HG03159 (cell line): Measurements from ENCODE around the gene PRDX5.
"Not testable (repeated sequence)": the region's sequence is repeated elsewhere in the genome, so short reads cannot be mapped to it uniquely, and the experiment has no call there.

ENCODE experiments used
- ATAC-seq: cut with Tn5 transposase; IDR thresholded peaks from one replicate; pipeline ENCODE4 v1.9.1; 2021; ENCODE audit warnings: mild to moderate bottlenecking, moderate library complexity; ENCODE audit not compliant: unreplicated experiment

Gene PRDX5

DNA sequence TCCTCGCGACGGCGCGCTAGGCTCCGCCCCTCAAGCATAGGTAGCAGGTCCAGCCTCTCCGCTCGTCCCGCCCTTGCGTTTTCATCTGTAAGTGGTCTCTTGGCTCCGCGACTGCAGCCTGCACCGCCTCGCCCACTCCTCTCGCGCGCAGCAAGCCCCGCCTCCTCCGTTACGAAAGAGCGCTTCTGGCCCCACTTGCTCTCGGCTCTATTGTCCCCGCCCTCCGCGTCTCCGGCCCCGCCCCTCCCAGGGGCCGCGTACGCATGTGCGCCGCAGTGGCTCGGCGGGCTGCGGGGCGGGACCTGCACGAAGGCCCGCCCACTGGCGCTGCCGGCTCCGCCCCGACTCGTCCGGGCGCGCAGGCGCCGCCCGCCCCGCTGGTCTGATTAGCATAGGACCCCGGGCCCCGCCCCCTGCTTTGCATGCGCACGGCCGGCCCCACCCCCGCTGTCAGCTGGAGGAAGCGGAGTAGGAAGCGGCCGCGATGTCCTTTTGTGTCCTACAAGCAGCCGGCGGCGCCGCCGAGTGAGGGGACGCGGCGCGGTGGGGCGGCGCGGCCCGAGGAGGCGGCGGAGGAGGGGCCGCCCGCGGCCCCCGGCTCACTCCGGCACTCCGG lies 12.7 kb upstream of the PRDX5 start, which contains the start of gene ESRRA:
Gene ESRRA, plus strand, starts transcription at position 450 of the 616 bp plus-strand sequence. CDS start 1,656 bp downstream, outside the sequence.
- ATAC-seq, result peak; percentile 70

DNA sequence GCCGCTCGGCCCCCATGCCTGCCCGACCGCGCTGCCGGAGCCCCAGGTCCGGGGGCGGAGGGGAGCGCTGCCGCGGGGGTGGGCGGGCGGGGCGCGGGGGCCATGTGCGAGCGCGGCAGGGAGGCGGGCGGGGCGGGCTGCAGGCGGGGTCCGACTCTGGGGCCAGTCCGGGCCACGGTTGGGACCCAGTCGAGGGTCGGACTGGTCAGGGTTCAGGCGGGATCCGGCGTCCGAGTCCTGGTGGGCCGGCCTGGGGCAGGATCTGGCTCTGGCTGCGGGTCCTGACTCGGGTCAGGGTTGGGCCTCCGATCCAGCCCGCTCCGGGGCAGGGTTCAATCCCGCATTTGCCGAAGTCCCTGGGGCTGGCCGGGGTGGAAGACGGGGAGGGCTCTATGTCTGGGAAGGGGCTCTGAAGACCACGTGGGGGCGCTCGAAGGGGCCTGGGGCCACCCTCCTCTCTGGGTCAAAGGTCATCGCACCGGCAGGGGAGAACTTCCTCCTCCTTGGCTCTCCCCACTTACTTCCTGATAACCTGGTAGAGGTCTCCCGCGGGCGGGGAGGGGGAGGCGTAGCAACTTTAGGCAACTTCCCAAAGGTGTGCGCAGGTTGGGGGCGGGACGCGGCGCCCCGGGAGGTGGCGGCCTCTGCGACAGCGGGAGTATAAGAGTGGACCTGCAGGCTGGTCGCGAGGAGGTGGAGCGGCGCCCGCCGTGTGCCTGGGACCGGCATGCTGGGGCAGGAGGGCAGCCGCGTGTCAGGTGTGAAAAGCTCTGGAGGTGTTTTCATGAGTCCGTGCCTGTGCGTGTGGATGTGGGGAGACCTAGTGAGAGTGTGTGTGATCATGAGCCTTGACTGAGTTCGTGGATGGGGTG lies 12.0 kb upstream of the PRDX5 start:
- ATAC-seq, result peak; percentile 27

DNA sequence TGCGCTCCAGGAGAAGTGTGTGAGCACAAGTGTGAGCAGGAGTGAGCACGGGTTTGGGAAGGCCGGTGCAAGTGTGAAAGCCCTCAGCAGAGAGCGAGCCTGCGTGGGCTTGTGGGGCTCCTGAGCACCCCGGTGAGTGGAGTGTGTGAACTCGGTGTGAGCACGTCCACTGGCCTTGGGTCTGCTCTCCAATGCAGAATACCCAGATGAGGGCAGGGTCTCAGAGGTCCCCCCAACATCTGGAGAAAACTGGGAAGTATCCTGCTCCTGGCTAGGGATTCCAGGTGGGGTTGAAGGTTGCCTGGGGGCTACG lies 11.4 kb upstream of the PRDX5 start:
- ATAC-seq, result no peak

DNA sequence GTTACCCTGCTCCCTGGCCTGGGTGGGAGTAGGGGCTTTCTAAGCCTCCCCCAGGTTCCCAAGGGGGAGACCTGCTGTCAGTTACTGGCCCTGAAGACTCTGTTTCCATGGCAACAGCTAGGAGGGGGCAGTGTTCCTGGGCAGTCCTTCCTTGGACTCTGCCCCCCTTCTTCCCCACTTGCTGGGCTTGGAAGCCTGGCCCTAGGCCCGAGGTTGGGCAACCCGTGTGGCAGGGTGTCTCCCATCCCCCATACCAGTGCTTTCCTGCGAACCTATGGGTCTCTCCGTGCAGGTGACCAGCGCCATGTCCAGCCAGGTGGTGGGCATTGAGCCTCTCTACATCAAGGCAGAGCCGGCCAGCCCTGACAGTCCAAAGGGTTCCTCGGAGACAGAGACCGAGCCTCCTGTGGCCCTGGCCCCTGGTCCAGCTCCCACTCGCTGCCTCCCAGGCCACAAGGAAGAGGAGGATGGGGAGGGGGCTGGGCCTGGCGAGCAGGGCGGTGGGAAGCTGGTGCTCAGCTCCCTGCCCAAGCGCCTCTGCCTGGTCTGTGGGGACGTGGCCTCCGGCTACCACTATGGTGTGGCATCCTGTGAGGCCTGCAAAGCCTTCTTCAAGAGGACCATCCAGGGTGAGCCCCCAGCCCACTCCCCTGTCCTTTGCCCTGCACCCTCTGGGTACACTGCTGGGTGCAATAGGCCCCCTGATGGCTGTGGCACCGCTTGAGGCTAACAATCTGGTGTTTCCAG lies 10.9 kb upstream of the PRDX5 start:
- no peak for ATAC-seq

DNA sequence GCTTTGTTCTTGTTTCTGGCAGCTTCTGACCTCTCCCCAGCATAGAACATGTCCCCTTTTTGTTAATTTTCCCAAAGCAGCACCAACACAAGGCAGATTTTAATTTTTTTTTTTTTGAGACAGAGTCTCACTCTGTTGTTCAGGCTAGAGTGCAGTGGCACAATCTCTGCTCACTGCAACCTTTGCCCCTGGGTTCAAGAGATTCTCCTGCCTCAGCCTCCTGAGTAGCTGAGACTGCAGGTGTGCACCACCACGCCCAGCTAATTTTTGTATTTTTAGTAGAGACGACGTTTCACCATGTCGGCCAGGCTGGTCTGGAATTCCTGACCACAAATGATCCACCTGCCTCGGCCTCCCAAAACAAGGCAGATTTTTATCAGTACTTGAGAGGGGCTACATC lies 10.1 kb upstream of the PRDX5 start:
- not testable (repeated sequence) for ATAC-seq

DNA sequence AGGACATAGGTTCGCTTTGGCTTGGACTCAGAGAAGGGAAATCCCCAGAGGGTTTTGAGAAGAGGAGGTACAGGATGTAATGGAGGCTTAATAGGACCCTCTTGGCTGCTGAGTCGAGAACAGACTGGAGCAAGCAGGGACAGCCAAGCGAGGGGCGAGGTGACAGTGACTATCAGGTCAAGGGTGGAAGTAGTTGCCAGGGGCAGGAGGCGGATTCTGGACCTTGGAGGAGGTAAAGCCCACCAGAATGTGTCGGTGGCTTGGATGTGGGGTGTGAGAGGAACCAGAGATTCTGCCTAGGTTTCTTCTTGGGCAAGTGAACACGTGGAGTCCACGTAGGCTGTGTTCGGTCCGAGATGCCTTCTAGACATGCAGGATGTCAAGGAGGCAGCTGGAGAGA lies 5.0 kb upstream of the PRDX5 start:
- no peak for ATAC-seq

DNA sequence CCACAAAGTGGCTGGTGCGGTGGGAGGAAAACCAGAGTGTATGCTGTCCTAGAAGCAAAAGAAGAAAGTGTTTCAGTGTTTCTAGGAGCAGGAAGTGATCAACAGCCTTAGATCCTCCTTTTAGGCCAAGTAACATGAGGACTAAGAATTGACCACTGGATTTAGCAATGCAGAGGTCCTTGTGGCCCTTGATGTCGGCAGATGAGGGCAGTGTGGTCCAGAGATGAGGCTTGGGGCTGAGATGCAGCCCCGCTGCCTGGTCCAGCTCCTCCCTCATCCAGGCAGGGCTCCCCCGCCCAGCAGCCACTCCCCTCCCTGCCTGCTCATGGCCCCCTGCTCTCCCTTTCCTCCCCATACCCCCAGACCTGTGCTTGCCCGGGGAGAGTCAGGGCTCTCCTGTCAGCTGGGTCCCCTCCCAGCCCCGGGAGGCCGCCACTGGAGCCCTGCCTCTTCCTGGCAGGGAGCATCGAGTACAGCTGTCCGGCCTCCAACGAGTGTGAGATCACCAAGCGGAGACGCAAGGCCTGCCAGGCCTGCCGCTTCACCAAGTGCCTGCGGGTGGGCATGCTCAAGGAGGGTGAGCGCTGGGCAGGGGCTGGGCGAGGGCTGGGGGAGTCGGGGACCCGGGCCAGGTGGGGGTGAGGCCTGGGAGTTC lies 4.3 kb upstream of the PRDX5 start:
- ATAC-seq, result no peak

DNA sequence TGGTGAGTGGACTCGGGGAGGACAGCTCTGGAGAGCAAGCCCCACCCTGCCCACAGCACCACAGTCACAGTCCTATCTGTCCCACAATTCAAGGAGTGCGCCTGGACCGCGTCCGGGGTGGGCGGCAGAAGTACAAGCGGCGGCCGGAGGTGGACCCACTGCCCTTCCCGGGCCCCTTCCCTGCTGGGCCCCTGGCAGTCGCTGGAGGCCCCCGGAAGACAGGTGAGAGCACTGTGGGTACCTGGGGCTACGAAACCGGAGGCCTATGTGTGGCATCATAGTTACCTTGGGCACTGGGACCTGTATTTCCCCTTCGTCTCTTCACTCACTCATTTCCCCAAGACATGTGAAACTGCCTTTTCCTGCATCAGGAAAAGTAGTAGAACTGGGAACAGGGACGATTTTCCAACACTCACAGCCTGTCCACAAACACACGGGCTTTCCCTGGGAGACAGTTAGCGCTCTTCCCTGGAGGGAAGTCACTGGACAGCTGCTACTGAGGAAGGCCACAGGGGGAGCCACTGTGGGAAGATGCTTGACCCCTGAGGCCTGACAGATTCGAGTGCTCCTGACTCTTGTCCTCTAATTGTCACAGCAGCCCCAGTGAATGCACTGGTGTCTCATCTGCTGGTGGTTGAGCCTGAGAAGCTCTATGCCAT lies 3.6 kb upstream of the PRDX5 start:
- no peak for ATAC-seq

DNA sequence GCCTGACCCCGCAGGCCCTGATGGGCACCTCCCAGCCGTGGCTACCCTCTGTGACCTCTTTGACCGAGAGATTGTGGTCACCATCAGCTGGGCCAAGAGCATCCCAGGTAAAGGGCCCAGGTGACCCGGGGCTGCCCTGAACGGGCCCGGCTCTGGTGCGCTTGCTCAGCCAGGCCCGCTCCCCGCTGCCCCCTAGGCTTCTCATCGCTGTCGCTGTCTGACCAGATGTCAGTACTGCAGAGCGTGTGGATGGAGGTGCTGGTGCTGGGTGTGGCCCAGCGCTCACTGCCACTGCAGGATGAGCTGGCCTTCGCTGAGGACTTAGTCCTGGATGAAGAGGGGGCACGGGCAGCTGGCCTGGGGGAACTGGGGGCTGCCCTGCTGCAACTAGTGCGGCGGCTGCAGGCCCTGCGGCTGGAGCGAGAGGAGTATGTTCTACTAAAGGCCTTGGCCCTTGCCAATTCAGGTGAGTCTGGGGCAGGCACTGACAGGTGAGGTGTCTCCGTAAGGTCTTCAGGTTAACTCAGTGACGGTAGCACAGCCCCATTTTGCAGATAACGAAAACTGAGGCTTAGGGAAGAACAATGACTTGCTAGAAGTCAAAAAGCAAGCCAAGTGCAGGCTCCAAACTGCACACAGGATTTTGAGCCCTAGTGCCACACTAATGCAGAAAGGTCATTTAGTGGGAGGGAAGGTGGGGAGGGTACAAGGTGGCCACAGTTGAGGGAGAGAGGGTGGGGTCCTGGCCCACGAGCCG lies 2.9 kb upstream of the PRDX5 start:
- no peak for ATAC-seq

DNA sequence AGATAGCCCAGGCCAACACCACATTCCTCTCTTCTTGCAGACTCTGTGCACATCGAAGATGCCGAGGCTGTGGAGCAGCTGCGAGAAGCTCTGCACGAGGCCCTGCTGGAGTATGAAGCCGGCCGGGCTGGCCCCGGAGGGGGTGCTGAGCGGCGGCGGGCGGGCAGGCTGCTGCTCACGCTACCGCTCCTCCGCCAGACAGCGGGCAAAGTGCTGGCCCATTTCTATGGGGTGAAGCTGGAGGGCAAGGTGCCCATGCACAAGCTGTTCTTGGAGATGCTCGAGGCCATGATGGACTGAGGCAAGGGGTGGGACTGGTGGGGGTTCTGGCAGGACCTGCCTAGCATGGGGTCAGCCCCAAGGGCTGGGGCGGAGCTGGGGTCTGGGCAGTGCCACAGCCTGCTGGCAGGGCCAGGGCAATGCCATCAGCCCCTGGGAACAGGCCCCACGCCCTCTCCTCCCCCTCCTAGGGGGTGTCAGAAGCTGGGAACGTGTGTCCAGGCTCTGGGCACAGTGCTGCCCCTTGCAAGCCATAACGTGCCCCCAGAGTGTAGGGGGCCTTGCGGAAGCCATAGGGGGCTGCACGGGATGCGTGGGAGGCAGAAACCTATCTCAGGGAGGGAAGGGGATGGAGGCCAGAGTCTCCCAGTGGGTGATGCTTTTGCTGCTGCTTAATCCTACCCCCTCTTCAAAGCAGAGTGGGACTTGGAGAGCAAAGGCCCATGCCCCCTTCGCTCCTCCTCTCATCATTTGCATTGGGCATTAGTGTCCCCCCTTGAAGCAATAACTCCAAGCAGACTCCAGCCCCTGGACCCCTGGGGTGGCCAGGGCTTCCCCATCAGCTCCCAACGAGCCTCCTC lies 2.0 kb upstream of the PRDX5 start:
- not testable (repeated sequence) for ATAC-seq

DNA sequence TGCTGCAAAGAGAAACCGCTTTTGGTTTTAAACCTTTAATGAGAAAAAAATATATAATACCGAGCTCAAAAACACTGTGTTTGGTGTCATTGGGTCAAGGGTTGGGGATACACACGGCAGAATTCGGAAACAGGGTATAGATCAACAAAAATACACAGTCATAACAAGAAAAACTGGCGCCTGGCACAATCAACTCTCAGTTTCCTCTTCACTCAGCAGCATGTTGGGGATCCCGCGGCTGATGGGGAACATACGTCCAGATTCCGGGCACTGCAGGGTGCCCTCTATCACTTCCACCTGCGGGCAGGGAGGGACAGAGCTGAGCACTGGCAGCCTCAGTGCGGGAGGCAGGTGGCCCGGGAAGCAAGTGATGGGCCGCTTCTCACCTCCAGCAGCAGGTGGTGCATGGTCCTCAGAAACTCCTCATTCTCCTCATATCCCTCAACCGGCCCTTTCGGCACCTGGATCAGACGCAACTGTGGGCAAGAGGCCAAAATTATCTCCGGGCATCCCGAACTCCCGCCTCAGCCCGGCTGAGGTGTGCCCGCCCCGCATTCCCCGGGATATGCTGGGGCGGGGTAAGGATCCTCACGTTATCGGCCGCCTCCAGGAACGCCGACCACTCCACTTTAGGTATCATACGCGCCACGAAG lies 1.1 kb upstream of the PRDX5 start:
- ATAC-seq, result no peak

DNA sequence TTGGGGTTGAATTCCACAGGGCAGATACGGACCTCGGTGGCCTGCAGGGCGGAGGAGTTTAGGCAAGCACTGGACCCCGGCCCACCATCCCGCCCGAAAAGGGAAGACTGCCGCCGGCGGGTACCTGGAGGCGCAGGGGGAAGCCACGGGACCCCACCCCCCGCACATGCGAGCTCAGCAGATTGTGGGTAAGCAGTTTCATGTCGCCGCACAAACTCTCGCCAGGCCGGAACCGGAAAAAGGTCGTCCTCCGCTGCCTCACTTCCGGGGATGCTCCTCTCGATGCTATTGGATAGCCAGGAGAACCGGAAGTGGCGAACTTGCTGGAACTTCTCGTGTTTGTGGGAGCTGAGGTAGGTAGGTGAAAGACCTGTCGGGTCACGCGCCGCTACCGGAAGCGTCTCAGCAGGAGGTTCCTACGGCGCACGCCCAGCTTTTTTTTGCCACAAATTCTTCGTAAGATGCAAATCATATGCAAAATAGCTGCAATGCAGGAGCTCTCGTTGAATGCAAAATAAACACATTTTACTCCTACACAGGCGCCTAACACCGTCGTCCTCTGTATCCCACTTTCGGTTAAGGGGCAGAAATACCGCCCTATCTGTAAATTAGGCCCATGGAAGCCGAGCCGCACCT lies 478 bp upstream of the PRDX5 start, which contains the start of gene TRMT112:
Gene TRMT112, minus strand, starts transcription at position 235 of the 636 bp plus-strand sequence. Its CDS starts 33 bp downstream, at position 202.
- peak; percentile 60 for ATAC-seq

DNA sequence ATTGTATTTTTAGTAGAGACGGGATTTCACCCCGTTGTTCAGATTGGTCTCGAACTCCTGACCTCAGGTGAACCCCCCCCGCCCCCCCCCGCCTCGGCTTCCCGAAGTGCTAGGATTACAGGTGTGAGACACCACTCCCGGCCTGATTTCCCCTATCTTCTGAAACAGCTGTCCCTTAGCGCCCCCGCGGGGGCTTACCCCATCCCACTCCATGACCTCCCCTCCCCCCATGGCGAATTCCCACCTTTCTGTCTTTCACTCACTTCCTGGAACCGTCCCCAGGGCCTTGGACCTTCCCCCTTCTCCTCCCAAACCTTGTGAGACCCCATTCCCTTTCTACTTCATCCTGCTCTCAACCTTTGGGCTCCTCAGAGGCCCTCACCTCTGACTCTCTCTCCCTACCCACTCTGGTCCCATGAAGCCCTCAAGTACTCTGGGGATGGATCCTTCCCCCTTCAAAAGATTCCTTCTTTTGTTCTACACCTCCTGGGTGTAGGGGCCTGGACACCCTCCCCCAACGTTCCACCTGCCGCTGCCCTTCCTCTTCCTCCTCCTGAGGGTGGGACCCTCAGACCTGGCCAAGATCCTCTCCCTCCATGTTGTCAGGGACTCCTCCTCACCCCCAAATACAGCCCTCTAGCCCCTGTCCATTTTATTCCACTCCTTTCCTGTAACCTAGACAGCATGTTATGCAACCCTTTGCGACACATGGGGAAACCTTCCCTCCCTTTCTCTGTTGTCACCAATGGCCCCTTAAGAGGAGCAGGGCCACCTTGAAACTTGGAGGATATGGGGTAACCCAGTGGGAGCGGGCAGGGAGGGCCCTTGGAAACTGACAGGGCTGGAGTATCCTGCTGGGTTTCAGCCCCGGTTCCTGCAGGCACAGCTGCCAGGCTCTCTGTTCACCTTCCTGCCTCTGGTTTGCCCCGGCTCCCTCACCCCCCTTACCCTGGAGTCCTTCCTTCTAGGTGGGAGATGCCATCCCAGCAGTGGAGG lies 1.1 kb downstream of the PRDX5 start:
- no peak for ATAC-seq

DNA sequence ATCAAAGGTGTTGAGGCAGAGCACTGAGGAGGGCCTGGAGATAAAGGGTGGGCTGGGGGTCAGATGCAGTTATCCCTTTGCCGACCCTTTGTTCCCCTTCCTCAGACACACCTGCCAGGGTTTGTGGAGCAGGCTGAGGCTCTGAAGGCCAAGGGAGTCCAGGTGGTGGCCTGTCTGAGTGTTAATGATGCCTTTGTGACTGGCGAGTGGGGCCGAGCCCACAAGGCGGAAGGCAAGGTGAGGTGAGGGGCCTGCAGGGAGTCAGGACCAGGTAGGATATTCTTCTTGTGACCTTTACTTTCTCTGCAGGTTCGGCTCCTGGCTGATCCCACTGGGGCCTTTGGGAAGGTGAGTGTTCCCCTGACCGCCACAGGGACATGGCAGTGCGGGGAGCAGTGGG lies 2.6 kb downstream of the PRDX5 start:
- no peak for ATAC-seq

DNA sequence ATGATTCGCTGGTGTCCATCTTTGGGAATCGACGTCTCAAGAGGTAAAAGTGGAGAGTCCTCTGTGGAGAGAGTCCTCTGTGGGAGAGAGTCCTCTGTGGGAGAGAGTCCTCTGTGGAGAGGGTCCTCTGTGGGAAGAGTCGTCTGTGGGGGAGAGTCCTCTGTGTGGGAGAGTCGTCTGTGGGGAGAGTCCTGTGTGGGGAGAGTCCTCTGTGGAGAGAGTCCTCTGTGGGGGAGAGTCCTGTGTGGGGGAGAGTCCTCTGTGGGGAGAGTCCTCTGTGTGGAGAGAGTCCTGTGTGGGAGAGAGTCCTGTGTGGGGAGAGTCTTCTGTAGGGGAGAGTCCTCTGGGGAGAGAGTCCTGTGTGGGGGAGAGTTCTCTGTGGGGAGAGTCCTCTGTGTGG lies 3.1 kb downstream of the PRDX5 start:
- no peak for ATAC-seq

DNA sequence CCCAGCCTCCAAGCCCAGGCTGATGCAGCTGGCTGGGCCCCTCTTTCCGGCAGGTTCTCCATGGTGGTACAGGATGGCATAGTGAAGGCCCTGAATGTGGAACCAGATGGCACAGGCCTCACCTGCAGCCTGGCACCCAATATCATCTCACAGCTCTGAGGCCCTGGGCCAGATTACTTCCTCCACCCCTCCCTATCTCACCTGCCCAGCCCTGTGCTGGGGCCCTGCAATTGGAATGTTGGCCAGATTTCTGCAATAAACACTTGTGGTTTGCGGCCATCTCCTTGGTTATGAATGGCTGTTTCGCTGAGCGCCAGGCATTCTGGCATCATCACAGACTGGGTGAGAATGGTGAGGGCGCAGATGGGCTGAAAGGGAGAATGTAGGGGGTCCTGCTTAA lies 3.6 kb downstream of the PRDX5 start:
- no peak for ATAC-seq

DNA sequence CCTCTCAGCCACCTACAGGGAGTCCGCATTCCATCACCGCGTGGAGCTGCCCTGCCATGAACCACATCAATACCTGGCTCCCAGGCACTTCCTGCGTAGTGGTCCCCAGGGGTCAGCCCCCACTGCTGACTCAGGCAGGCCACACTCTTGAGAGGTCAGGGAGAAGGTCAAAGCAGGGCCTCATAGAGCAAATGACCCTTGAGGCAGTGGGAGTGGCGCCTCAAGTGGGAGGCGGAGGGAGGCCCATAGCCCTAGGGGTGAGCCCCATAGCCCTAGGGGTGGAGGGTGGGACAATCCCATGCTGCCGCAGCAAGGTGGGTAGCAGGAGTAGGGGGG lies 5.0 kb downstream of the PRDX5 start:
- ATAC-seq, result no peak
